Occipital lobe (tissue), 2 donors: ENCODE measurements around the gene BCL2L12. TPM values are rescaled to one million over a fixed set of nuclear protein-coding genes. Genes with fewer than 3 reads are reported as not detected.
A peak's percentile ranks its signal among the peaks of the same experiment; 100 is the strongest.
"Not testable (repeated sequence)": the region's sequence is repeated elsewhere in the genome, so short reads cannot be mapped to it uniquely, and the experiment has no call there.

ENCODE experiments used
- DNase-seq: peaks from one replicate; lab custom pipeline; 2025; lab: John Stamatoyannopoulos, UW
- total RNA-seq: library from RNA; depleted of rRNA; stranded (reverse); fragments of >200 nt; gene quantifications from one replicate; pipeline ENCODE4 v1.2.3, GENCODE V29; 2014

The BCL2L12 gene
- total RNA-seq, result not detected

DNA sequence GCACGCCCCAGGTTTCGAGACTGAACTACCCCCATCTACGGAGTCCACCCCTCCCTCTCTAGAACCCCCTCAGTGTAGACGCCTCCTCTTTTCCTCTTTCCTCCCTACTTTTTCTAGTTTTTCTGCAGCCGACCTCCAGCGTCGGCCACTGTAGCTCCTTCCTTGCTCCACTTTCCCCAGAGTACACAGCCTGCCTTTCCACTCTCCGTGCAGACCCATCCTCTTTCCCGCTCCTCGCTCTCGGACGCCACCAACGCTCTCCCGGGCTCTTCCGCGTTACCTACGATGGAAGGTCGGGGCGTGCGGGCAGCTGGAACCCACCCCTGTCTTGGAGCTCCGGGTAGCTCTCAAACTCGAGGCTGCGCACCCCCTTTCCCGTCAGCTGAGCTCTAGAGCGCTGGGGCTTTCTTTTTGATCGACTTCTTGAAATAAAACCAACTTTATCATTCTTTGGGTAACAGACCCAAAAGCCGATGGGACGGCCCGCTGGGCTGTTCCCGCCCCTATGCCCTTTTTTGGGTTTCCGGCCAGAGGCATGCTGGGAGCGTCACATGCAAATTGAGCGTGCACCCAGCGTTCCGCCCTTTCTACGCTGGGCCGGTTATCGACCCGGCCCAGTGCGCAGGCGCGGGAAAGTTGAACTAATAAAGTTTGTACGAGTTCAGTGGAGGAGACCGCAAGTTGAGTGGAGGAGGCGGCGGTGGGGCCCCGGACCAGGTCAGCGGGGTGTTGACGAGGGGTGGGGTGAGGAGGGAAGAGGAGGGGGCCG, at the start of gene BCL2L12, which contains the start of gene IRF3:
Gene BCL2L12, plus strand, starts transcription at position 583 of the 769 bp plus-strand sequence. CDS start 760 bp downstream, outside the sequence.
Gene IRF3, minus strand, starts transcription at position 507 of the 769 bp plus-strand sequence. CDS start 1,019 bp downstream, outside the sequence.
- peak; percentile 92 for DNase-seq

DNA sequence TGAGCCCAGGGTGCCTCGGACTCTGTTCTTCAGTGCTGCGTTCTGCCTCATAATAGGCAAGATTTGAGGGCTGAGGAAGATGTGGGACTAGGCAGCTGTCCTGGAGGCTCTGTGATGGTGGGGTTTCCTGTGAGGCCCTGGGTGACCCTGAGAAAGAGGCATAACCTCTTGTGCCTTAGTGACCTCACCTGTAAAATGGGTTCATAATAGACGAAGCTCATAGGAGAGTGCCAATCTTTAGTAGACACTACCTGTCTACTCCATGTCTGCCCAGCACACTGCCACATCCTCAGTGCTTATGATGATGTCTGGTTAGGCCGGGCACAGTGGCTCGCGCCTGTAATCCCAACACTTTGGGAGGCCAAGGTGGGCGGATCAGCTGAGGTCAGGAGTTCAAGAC, 49.2 kb upstream of the BCL2L12 start:
- no peak for DNase-seq

GRCh38 chr19:49616945-49617344, 48.8 kb upstream of the BCL2L12 start:
- DNase-seq, result no peak

DNA sequence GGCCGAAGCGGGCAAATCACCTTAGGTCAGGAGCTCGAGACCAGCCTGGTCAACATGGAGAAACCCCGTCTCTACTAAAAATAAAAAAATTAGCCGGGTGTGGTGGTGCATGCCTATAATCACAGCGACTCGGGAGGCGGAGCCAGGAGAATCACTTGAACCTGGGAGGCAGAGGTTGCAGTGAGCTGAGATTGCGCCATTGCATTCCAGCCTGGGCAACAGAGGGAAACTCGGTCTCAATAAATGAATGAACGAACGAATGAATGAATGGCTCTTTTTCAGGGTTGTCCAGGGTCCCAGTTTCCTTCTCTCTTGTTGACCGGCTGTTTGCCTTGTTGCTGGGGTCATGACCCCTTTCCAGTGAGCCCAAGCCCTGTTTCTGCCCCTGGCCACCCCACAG, 47.9 kb upstream of the BCL2L12 start:
- not testable (repeated sequence) for DNase-seq

DNA sequence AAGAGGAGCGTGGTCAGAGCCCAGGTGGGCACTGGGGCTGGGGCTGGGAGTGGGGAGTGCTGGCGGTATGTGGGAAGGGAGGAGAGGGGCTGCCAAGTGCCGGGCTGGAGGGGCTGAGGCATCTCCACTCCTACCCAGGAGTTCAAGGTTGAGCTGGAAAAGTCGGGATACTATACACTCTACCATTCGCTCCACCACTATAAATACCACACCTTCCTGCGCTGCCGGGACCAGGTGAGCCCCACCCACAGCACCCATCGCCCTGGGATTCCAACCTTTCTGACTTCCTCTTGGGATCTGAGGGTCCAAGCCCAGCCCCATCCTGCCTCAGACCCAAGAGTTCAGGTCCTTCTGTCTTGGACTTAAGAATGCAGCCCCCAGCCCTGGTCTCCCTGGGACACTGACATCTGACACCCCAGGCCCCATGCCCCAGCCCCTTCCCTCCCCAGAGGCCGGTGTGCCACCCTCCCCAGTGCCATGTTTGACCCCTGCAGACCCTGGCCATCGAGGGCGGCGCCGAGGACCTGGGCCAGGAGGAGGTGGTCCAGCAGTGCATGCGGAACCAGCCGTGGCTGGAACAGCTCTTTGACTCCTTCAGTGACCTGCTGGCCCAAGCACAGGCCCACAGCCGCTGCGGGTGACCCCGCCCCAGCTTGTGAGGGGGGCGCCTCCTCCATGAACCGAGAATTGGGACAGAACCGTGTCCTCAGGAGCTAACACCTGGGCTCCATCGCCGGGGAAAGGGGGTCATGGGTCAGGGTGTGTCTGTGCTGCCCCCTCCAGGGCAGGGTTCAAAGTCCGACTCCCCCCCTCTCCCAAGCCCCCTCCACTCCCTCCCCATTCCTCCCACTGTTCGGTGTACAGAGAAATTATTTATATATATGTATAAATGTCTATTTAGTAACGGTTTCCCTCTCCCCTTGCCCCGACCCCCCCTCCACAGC, 40.5 kb upstream of the BCL2L12 start:
- no peak for DNase-seq

DNA sequence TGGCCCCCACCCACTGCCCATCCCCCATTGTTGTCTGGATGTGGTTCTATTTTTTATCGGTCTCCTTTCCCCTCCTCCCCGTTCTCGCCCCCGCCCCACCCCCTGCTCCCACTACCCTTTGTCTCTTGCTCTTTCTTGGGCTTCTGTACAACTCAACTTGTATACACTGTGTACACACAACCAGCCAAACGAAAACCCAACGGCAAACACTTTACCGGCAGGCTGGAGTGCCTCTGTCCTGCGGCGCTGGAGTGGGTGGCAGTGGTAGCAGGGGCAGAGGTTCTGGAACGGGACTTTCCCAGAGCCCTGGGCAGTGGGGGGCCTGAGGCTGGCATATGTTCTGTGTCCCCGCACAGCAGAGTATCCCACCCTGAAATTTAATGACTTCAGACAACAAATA, 39.5 kb upstream of the BCL2L12 start:
- no peak for DNase-seq

DNA sequence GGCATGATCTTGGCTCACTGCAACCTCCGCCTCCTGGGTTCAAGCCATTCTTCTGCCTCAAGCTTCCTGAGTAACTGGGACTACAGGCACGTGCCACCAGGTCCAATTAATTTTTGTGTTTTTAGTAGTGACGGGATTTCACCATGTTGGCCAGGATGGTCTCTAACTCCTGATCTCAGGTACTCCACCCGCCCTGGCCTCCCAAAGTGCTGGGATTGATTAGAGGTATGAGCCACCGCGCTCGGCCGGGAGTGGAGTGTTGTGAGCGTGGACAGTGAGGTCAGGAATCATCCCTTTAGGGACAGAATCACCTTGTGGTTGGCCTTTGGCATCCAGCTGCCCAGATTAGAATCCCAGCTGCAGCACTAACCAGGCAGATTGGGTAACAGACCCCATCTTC, 36.1 kb upstream of the BCL2L12 start:
- no peak for DNase-seq

GRCh38 chr19:49631014-49631588, 34.6 kb upstream of the BCL2L12 start:
- no peak for DNase-seq

GRCh38 chr19:49631610-49632192, 34.0 kb upstream of the BCL2L12 start:
- no peak for DNase-seq

DNA sequence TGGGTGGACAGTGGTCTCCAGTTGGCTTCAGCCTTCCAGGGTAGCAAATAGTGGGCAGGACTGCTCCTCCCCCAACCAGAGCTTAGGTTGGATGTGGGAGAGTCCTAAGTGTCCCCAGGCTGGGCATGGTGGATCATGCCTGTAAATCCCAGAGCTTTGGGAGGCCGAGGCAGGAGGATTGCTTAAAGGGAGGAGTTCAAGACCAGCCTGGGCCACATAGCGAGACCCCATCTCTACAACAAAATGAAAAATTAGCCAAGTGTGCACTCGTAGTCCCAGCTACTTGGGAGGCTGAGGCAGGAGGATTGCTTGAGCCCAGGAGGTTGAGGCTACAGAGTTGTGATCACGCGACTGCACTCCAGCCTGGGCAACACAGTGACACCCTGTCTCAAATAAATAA, 33.2 kb upstream of the BCL2L12 start:
- no peak for DNase-seq

DNA sequence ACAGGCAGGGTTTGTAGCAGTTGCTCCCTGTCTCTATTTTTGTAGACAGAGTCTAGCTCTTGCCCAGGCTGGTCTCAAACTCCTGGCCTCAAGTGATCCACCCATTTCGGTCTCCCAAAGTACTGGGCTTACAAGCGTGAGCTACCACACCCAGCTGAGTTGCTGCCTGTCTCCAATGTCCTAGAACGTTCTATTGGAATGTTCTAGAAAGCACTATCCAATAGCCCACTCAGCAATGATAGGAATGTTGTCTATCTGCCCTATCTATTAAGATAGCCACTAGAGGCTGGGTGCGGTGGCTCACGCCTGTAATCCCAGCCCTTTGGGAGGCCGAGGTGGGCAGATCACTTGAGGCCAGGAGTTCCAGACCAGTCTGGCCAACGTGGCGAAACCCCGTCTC, 32.5 kb upstream of the BCL2L12 start:
- DNase-seq, result not testable (repeated sequence)

- no peak for DNase-seq
Measured at GRCh38 chr19:49635530-49636232, 30.1 kb upstream of the BCL2L12 start.

GRCh38 chr19:49636233-49636932, 29.4 kb upstream of the BCL2L12 start:
- DNase-seq, result no peak

- no peak for DNase-seq
Measured at GRCh38 chr19:49637821-49638738, 27.7 kb upstream of the BCL2L12 start.

DNA sequence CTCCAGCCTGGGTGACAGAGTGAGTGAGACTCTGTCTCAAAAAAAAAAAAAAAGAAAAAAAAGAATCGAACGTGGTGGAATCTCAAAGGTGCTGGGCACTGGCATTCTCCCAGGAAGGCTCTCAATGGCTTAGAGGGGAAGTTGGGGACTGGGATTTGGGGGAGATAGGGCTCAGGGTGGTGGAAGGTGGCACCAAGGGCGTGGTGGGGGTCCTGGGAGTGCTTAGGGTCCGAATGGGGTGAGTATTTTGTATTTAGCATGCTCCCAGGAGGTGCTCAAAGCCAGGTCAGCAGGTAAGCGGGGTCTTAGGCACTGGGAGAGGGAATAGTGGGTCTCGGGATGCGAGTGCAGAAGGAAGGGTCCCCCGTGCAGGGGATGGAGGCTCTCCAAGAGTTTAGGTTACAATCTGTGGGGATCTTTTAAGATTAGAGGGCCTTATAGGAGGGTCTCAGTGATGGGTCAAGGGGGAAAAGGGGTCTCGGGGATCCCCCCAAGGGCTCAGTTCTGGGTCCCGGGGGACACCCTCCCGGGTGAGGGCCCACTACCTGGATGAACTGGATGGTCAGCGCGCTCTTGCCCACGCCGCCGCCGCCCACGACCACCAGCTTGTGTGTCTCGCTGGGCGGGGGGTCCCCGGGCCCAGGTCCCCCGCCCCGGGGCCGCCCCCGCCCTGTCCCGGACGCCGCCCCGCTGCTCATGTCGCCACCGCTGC, 26.2 kb upstream of the BCL2L12 start:
- DNase-seq, result no peak

GRCh38 chr19:49640113-49640898, 25.4 kb upstream of the BCL2L12 start, which contains the start of gene RRAS:
Gene RRAS (minus strand): TSS chr19:49640143. CDS start chr19:49640098, 45 bp downstream.
- peak; percentile 99 for DNase-seq

GRCh38 chr19:49641688-49642491, 23.8 kb upstream of the BCL2L12 start, which contains the start of gene SCAF1:
Gene SCAF1 (plus strand): TSS chr19:49642209. CDS start chr19:49645027, 2,818 bp downstream.
- peak; percentile 99 for DNase-seq
